Liver (tissue), 9 donors: ENCODE results near the gene KRTAP6-3. TPM values are rescaled to one million over a fixed set of nuclear protein-coding genes. Genes with fewer than 3 reads are reported as not detected.

Experiments used
- DNase-seq: peaks from one replicate; pipeline ENCODE4 v3.0.0-alpha.2; 2017; ENCODE audit warnings: low spot score
- H3K27ac ChIP-seq, 2 donors: one replicate each; pipeline ENCODE4 v1.7.0; 2013; ENCODE audit warnings: inconsistent platforms in 2 of 2, low read length in 2 of 2, control low read depth in 1 of 2, low read depth in 1 of 2, mild to moderate bottlenecking in 1 of 2
- H3K27me3 ChIP-seq, 4 donors: one replicate each; pipeline versions ENCODE4 v1.6.1 to v1.7.0; 2013; ENCODE audit warnings: low read length in 3 of 4, inconsistent platforms in 1 of 4, mild to moderate bottlenecking in 1 of 4, moderate library complexity in 1 of 4; ENCODE audit not compliant: control insufficient read depth in 4 of 4, insufficient read depth in 4 of 4
- H3K36me3 ChIP-seq, 4 donors: one replicate each; pipeline versions ENCODE4 v1.6.1 to v1.7.0; 2013; ENCODE audit warnings: low read length in 3 of 4, mild to moderate bottlenecking in 3 of 4, low read depth in 1 of 4, moderate library complexity in 1 of 4; ENCODE audit not compliant: control insufficient read depth in 4 of 4, insufficient read depth in 3 of 4
- H3K4me1 ChIP-seq, 4 donors: one replicate each; pipeline versions ENCODE4 v1.6.1 to v1.7.0; 2013; ENCODE audit warnings: low read length in 3 of 4, mild to moderate bottlenecking in 3 of 4, moderate library complexity in 1 of 4; ENCODE audit not compliant: control insufficient read depth in 4 of 4, insufficient read depth in 4 of 4
- H3K4me3 ChIP-seq, 3 donors: one replicate each; pipeline versions ENCODE4 v1.6.1 to v1.7.0; 2013; ENCODE audit warnings: low read length in 3 of 3, control low read depth in 1 of 3, low read depth in 1 of 3, mild to moderate bottlenecking in 1 of 3
- H3K9ac ChIP-seq, 2 donors: one replicate each; pipeline ENCODE4 v1.7.0; 2013; ENCODE audit warnings: low read length in 2 of 2, mild to moderate bottlenecking in 2 of 2, moderate library complexity in 2 of 2, control low read depth in 1 of 2, low read depth in 1 of 2
- H3K9me3 ChIP-seq, 4 donors: one replicate each; pipeline versions ENCODE4 v1.6.1 to v1.7.0; 2013; ENCODE audit warnings: low read length in 3 of 4; ENCODE audit not compliant: control insufficient read depth in 4 of 4
- ATF3 ChIP-seq: IDR thresholded peaks from 2 replicates; pipeline ENCODE4 v1.6.1; 2016; ENCODE audit warnings: antibody characterized with exemption
- FOXA1 ChIP-seq: IDR thresholded peaks from 2 replicates; pipeline ENCODE4 v1.6.1; 2016; ENCODE audit warnings: antibody characterized with exemption
- FOXA2 ChIP-seq: IDR thresholded peaks from 2 replicates; pipeline ENCODE4 v1.6.1; 2016; ENCODE audit warnings: antibody characterized with exemption
- HNF4A ChIP-seq, 2 donors: conservative IDR thresholded peaks; 2 replicates each; pipeline ENCODE4 v1.6.1; 2016; ENCODE audit warnings: antibody characterized with exemption in 2 of 2, mild to moderate bottlenecking in 2 of 2
- HNF4G ChIP-seq: IDR thresholded peaks from 2 replicates; pipeline ENCODE4 v1.6.1; 2016; ENCODE audit warnings: antibody characterized with exemption
- JUND ChIP-seq, 2 donors: IDR thresholded peaks; 2 replicates each; pipeline ENCODE4 v1.6.1; 2016; ENCODE audit warnings: antibody characterized with exemption in 2 of 2
- NR2F2 ChIP-seq: IDR thresholded peaks from 2 replicates; pipeline ENCODE4 v1.6.1; 2016; ENCODE audit warnings: antibody characterized with exemption
- RXRA ChIP-seq, 2 donors: IDR thresholded peaks; 2 replicates each; pipeline ENCODE4 v1.6.1; 2017 to 2018; ENCODE audit warnings: antibody characterized with exemption in 2 of 2, mild to moderate bottlenecking in 1 of 2
- SP1 ChIP-seq: IDR thresholded peaks from 2 replicates; pipeline ENCODE4 v1.6.1; 2018; ENCODE audit warnings: antibody characterized with exemption, mild to moderate bottlenecking
- YY1 ChIP-seq: IDR thresholded peaks from 2 replicates; pipeline ENCODE4 v1.6.1; 2016; ENCODE audit warnings: antibody characterized with exemption, mild to moderate bottlenecking
- WGBS: extraction: QIAGEN DNeasy Blood & Tissue Kit; methylation state at CpG from one replicate; pipeline ENCODE4 v1.1.7; 2013; 5-methylcytosine and 5-hydroxymethylcytosine counted together
- polyA plus RNA-seq, 2 donors: library from polyadenylated mRNA; stranded (reverse) in 1 of 2; unstranded in 1 of 2; fragments of 200-250 nt in 1 of 2; fragments of >200 nt in 1 of 2; fragmentation: Nextera tagmentation in 1 of 2; extraction: Ambion mirVana in 1 of 2; gene quantifications; one replicate each; pipeline versions ENCODE4 v1.2.1 to v1.2.3, GENCODE V29; 2013 to 2015
- total RNA-seq, 2 donors: library from RNA; depleted of rRNA; stranded (reverse); fragments of >200 nt; gene quantifications; one replicate each; pipeline ENCODE4 v1.2.3, GENCODE V29; 2014
- TF ChIP-seq, protein P1 (sequence below): IDR thresholded peaks from 2 replicates; pipeline ENCODE4 v1.6.1; 2016; ENCODE audit warnings: antibody characterized with exemption, mild to moderate bottlenecking
- TF ChIP-seq, protein P2 (sequence below): IDR thresholded peaks from 2 replicates; pipeline ENCODE4 v1.6.1; 2016; ENCODE audit warnings: antibody characterized with exemption
- TF ChIP-seq, protein P3 (sequence below): fragments of 150-350 bp; IDR thresholded peaks from 2 replicates; pipeline ENCODE4 v1.5.1; 2017; ENCODE audit warnings: improper control_type of control experiment, low read depth, low read length; ENCODE audit not compliant: missing input control
- donor health status: healthy.
- donor health status: healthy.
- donor health status: healthy.
- donor health status: healthy.
- donor health status: healthy.

The KRTAP6-3 gene
- total and polyA plus RNA-seq, 4 donors = not detected

GRCh38 chr21:30613836-30614235 is 21.6 kb downstream of the KRTAP6-3 start, which contains the start of gene KRTAP6-1:
Gene KRTAP6-1 (minus strand): TSS chr21:30613930. CDS start chr21:30613904, 26 bp downstream.
- H3K36me3 ChIP-seq = no peaks in the 10 kb centered on the region
- no peaks in the 10 kb centered on the region for H3K27me3 ChIP-seq
- DNase-seq = no peak
- no peaks in the 10 kb centered on the region for H3K9me3 ChIP-seq
- H3K9ac ChIP-seq = no peak within 1 kb of the TSS
- no peak within 1 kb of the TSS for H3K4me3 ChIP-seq
- no peaks in the 10 kb centered on the region for H3K4me1 ChIP-seq
- 58% methylated on average over 2 of the region's 2 CpGs for WGBS
- TF ChIP-seq, protein P1, sequence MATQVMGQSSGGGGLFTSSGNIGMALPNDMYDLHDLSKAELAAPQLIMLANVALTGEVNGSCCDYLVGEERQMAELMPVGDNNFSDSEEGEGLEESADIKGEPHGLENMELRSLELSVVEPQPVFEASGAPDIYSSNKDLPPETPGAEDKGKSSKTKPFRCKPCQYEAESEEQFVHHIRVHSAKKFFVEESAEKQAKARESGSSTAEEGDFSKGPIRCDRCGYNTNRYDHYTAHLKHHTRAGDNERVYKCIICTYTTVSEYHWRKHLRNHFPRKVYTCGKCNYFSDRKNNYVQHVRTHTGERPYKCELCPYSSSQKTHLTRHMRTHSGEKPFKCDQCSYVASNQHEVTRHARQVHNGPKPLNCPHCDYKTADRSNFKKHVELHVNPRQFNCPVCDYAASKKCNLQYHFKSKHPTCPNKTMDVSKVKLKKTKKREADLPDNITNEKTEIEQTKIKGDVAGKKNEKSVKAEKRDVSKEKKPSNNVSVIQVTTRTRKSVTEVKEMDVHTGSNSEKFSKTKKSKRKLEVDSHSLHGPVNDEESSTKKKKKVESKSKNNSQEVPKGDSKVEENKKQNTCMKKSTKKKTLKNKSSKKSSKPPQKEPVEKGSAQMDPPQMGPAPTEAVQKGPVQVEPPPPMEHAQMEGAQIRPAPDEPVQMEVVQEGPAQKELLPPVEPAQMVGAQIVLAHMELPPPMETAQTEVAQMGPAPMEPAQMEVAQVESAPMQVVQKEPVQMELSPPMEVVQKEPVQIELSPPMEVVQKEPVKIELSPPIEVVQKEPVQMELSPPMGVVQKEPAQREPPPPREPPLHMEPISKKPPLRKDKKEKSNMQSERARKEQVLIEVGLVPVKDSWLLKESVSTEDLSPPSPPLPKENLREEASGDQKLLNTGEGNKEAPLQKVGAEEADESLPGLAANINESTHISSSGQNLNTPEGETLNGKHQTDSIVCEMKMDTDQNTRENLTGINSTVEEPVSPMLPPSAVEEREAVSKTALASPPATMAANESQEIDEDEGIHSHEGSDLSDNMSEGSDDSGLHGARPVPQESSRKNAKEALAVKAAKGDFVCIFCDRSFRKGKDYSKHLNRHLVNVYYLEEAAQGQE = no peak
- no peak for TF ChIP-seq RXRA (IDR thresholded peaks at IDR 0.05)
- no peak for TF ChIP-seq SP1
- TF ChIP-seq HNF4G = no peak
- TF ChIP-seq FOXA1 = no peak
- TF ChIP-seq ATF3 = no peak
- TF ChIP-seq, protein P2, sequence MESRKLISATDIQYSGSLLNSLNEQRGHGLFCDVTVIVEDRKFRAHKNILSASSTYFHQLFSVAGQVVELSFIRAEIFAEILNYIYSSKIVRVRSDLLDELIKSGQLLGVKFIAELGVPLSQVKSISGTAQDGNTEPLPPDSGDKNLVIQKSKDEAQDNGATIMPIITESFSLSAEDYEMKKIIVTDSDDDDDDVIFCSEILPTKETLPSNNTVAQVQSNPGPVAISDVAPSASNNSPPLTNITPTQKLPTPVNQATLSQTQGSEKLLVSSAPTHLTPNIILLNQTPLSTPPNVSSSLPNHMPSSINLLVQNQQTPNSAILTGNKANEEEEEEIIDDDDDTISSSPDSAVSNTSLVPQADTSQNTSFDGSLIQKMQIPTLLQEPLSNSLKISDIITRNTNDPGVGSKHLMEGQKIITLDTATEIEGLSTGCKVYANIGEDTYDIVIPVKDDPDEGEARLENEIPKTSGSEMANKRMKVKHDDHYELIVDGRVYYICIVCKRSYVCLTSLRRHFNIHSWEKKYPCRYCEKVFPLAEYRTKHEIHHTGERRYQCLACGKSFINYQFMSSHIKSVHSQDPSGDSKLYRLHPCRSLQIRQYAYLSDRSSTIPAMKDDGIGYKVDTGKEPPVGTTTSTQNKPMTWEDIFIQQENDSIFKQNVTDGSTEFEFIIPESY = no peak
- no peak for TF ChIP-seq NR2F2
- TF ChIP-seq, protein P3, sequence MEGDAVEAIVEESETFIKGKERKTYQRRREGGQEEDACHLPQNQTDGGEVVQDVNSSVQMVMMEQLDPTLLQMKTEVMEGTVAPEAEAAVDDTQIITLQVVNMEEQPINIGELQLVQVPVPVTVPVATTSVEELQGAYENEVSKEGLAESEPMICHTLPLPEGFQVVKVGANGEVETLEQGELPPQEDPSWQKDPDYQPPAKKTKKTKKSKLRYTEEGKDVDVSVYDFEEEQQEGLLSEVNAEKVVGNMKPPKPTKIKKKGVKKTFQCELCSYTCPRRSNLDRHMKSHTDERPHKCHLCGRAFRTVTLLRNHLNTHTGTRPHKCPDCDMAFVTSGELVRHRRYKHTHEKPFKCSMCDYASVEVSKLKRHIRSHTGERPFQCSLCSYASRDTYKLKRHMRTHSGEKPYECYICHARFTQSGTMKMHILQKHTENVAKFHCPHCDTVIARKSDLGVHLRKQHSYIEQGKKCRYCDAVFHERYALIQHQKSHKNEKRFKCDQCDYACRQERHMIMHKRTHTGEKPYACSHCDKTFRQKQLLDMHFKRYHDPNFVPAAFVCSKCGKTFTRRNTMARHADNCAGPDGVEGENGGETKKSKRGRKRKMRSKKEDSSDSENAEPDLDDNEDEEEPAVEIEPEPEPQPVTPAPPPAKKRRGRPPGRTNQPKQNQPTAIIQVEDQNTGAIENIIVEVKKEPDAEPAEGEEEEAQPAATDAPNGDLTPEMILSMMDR = no peak
- no peak for TF ChIP-seq JUND (IDR thresholded peaks at IDR 0.05)
- no peak within 1 kb of the TSS for H3K27ac ChIP-seq

GRCh38 chr21:30615199-30615598 is 23.0 kb downstream of the KRTAP6-3 start:
- H3K9ac ChIP-seq = no peak overlapping the region
- no peak overlapping the region for H3K4me3 ChIP-seq
- DNase-seq = no peak
- no peaks in the 10 kb centered on the region for H3K4me1 ChIP-seq
- no peaks in the 10 kb centered on the region for H3K36me3 ChIP-seq
- H3K27ac ChIP-seq = no peak overlapping the region
- H3K27me3 ChIP-seq = no peaks in the 10 kb centered on the region
- TF ChIP-seq HNF4A (conservative IDR thresholded peaks at IDR 0.05) = no peak
- TF ChIP-seq, protein P2 = no peak
- no peak for TF ChIP-seq FOXA1
- no peak for TF ChIP-seq YY1
- no peak for TF ChIP-seq FOXA2
- H3K9me3 ChIP-seq = no peaks in the 10 kb centered on the region
